ENCODE data around the gene DMD.
"Not testable (repeated sequence)": the region's sequence is repeated elsewhere in the genome, so short reads cannot be mapped to it uniquely, and the experiment has no call there.

DMD gene

GRCh38 chrX:32562261-32562660 lies 649.1 kb downstream of the DMD start:
- TF ChIP-seq, protein P1, sequence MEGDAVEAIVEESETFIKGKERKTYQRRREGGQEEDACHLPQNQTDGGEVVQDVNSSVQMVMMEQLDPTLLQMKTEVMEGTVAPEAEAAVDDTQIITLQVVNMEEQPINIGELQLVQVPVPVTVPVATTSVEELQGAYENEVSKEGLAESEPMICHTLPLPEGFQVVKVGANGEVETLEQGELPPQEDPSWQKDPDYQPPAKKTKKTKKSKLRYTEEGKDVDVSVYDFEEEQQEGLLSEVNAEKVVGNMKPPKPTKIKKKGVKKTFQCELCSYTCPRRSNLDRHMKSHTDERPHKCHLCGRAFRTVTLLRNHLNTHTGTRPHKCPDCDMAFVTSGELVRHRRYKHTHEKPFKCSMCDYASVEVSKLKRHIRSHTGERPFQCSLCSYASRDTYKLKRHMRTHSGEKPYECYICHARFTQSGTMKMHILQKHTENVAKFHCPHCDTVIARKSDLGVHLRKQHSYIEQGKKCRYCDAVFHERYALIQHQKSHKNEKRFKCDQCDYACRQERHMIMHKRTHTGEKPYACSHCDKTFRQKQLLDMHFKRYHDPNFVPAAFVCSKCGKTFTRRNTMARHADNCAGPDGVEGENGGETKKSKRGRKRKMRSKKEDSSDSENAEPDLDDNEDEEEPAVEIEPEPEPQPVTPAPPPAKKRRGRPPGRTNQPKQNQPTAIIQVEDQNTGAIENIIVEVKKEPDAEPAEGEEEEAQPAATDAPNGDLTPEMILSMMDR (IDR thresholded peaks at IDR 0.05; ENCODE audit: control insufficient read depth, extremely low read depth, insufficient read depth): no peak
- no peak for DNase-seq (ENCODE audit: low read depth)
- H3K4me3 ChIP-seq (ENCODE audit: low read depth, low read length): no peak overlapping the region

DNA sequence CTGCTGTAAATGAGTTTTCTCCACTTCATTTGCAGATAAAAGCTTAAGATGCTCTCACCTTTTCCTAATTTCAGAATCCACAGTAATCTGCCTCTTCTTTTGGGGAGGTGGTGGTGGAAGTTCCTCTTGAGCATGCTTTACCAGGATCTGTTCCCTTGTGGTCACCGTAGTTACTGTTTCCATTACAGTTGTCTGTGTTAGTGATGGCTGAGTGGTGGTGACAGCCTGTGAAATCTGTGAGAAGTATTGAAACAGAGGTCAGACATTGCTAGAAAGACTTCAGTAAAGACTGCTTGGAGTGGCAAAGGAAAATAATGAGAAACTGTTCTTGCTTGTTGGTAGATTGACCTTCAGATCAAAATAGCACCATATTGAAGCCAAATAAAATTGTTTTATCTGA lies 666.2 kb downstream of the DMD start:
- TF ChIP-seq, protein P1 (IDR thresholded peaks at IDR 0.05; ENCODE audit: control insufficient read depth, extremely low read depth, insufficient read depth): no peak
- H3K4me3 ChIP-seq (ENCODE audit: low read depth, low read length): no peak overlapping the region
- DNase-seq (ENCODE audit: low read depth): no peak

- DNase-seq (ENCODE audit: low read depth): no peak
- TF ChIP-seq, protein P1 (IDR thresholded peaks at IDR 0.05; ENCODE audit: control insufficient read depth, extremely low read depth, insufficient read depth): no peak
- H3K4me3 ChIP-seq (ENCODE audit: low read depth, low read length): no peak overlapping the region
Measured at GRCh38 chrX:32538554-32538953, 672.8 kb downstream of the DMD start.

DNA sequence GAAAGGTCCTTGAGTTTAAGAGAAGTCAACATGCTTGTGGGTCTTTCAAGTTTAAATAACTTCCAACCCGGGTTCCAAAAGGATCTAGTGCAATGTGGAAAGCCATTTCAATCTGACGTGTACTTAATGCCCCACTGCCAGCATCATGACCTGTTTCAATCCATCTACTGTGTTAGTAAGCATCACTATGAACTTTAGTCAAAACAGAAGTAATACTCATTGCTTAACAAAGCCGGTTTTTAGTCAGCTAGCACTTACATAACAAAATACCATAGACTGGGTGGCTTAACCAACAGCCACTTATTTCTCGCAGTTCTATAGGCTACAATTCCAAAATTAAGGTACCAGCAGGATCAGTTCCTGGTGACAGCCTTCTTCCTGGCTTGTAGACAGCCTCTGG lies 677.5 kb downstream of the DMD start:
- DNase-seq (ENCODE audit: low read depth): no peak
- H3K4me3 ChIP-seq (ENCODE audit: low read depth, low read length): no peak overlapping the region
- TF ChIP-seq, protein P1 (IDR thresholded peaks at IDR 0.05; ENCODE audit: control insufficient read depth, extremely low read depth, insufficient read depth): no peak

DNA sequence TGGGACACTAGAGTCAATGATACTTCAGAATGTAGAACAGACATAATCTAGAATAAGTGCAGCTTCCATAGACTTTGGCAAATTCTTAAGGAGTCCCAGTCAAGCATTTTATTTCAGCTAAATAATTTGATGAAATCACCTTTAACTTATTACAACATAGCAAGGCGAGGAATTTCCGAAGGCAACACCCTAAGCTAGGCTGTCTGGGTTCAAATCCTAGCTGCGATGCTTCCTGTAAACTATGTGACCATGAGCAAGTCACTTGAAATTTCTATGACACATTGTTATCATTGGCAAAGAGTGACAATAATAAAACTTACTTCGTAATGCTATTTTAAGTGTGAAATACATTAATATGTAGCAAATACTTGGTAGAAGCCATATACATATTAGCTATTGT lies 679.1 kb downstream of the DMD start:
- DNase-seq (ENCODE audit: low read depth): no peak
- no peak overlapping the region for H3K4me3 ChIP-seq (ENCODE audit: low read depth, low read length)
- TF ChIP-seq, protein P1 (IDR thresholded peaks at IDR 0.05; ENCODE audit: control insufficient read depth, extremely low read depth, insufficient read depth): no peak

DNA sequence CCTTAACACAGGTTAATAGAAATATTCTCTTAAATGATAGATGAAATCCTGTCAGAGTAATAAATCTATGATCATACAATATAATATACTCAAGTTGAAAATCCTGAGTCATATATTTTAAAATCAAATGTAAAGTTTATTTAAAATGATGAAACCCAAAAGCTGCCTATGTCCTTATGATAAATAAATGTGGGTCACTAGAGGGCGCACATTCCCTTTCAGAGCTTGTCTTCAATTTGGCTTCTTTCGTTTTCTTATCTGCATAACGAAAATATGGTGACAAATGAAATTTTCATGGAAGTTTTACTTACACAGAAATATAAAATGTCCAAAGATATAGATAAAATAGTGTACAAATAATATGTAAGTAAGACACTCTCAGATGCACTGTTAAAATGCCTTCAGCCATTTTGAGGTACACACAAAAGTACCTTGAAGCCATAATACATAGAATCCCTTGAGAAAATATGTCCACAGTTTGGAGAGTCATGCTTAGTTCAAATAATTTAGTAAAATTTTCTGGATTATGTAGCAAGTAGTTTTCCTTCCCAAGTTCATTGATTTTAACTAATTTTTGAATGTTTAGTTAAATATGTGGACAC lies 680.4 kb downstream of the DMD start:
- TF ChIP-seq, protein P1 (IDR thresholded peaks at IDR 0.05; ENCODE audit: control insufficient read depth, extremely low read depth, insufficient read depth): peak; percentile 59
- peak; percentile 1 for DNase-seq (ENCODE audit: low read depth)
- H3K4me3 ChIP-seq (ENCODE audit: low read depth, low read length): no peak overlapping the region

GRCh38 chrX:32528451-32528850 lies 682.9 kb downstream of the DMD start:
- DNase-seq (ENCODE audit: low read depth); H3K4me3 ChIP-seq (ENCODE audit: low read depth, low read length): not testable (repeated sequence)
